NCI-H524 treated with DMSO at 0.1 percent for 48 hours (cell line): ENCODE results near the gene SMYD5.

Experiments used
- DNase-seq: peaks from one replicate; lab custom pipeline; 2025; lab: John Stamatoyannopoulos, UW

SMYD5 gene

DNA sequence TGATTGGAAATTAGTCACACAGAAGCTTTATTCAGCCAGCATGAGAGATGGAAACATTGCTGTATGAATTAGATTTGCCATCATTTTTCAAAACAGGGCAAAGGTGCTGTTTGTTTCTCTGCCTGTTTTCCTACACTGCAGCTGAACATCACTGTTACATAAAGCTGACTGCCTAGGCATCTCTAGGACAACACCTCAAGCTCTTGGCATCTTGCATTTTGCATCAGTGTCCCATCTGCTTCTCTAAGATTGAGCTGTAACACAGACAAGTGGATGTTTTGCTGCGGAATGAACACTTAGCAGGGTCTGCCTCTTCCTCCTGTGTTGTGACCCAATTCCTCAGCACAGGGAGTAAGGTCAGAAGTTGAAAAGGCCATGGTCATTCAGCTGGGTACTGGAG lies 24.9 kb downstream of the SMYD5 start:
- DNase-seq: no peak

DNA sequence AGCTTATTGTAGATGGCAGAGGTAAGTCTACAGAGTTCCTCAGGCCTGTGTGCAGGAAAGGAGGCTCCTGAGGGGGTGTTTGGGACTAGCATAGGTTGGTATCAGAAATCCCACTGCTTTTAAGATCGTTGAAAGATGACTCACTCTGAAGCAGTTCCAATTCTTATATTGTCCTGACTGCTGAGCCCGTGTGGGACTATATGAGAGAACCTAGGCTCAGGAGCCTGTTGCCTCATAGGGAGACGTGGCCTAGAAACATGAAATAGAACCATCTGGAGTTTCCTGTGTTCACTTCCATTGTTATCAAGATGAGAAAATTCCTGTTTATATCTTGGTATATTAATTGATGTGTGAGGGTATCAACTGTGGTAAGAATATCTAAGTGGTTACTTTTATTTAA lies 25.7 kb downstream of the SMYD5 start:
- DNase-seq: no peak

DNA sequence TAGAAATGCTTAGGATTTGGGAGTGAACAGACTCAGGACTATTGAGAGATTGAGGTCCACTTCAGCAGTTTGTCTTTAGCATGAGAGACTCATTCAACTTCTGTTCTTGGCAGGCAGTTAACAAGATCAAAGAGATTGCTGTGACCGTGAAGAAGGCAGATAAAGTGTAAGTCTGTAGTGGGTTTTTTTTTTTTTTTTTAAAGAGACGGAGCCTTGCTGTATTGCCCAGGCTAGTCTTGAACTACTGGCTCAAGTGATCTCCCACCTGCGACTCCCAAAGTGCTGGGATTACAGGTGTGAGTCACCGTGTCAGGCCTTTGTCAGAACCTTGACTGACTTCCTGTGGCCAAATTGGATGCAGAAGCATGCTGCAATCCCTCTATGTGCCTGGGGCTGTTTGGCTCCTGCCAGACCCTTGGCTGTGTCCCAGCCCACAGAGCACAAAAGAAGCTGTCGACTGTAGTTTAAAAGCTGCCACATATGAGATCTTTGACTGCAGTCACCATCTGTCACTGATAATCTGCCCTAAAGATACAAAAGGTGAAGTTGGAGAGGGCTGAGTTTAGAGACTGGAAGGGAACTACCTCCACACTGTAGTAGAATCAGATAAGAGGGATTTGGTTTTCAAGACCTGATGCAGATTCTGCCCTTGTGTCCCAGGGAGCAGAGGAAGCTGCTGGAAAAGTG lies 30.0 kb downstream of the SMYD5 start:
- DNase-seq: peak; percentile 42

GRCh38 chr2:73244580-73244979 lies 30.5 kb downstream of the SMYD5 start:
- DNase-seq: no peak

DNA sequence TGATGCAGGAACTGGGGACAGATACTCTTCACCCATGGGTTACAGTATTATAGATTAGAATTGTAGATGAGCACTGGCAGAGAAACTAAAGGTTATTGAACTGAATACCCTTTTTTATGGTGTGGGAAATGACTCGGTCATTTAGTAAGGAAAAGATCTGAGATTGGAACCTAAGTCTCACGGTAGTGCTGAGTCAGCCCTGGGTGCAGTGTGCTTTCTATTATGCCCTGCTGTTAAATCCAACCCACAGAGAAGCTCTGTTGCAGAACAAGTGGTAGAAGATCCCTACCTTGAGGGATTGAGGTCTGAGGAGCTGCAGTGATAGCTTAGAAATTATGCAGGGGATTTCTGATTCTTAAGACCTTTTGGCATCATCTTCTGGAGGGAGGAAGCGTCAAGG lies 32.8 kb downstream of the SMYD5 start:
- no peak for DNase-seq

DNA sequence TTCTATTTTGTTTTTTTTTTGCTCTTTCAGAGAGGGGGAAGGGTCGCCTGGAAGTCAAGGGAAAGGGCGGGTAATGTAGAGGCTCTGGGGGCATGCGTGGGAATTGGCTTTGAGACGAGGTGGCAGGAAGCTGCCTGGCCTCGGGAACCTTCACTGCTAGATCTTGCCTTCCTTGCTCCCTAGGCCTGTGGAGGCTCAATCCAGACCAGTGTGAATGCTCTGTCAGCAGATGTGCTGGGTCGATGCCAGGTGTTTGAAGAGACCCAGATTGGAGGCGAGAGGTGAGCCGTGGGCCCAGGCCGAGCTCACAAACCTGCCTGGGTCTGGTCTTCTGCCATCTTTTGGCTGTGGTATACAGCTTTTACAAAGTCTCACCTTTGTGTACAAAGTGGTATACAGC lies 35.6 kb downstream of the SMYD5 start:
- no peak for DNase-seq

- peak; percentile 84 for DNase-seq
Observed at GRCh38 chr2:73250872-73251846, 37.1 kb downstream of the SMYD5 start.

DNA sequence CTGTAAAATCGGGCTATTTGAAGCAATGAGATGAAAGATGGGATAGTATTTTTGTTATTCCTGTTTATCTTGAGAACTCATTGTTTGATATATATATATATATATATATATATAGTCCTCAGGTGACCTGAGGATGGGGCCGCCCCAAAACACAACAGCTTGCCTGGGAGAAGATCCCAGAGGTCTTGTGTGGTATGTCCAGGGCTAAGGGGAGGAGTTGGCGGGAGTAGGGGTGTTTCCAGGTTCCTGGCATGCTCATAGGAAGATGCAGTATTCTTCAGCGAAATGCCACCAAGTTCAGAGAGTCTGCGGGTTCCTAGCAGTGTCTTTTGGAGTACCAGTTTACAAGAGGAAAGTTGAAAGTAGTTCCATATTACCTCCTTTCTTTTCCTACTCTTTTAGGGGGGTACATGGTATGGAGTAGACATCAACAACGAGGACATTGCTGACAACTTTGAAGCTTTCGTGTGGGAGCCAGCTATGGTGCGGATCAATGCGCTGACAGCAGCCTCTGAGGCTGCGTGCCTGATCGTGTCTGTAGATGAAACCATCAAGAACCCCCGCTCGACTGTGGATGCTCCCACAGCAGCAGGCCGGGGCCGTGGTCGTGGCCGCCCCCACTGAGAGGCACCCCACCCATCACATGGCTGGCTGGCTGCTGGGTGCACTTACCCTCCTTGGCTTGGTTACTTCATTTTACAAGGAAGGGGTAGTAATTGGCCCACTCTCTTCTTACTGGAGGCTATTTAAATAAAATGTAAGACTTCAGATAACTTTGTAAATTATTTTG lies 38.4 kb downstream of the SMYD5 start:
- DNase-seq: no peak

- no peak for DNase-seq
Observed at GRCh38 chr2:73253400-73253799, 39.4 kb downstream of the SMYD5 start.

DNA sequence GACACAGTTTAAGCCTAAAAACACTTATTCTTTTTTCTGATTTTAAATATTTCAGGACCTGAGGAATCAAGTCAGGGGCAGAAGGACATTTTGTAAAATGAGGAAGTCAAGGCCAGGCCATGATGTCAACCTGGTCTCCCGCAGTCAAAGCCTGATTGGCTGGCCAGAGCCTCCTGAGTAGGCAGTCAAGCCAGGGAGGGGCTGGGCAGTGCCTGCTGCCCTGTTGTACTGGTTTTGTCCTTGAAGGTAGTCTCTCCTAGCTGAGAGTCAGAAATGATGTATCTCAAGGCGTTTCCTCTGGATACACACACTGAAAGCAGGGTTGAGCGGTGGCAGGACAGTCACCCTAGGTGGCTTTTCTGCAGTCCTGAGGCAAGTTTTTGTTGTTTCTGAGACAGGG lies 39.9 kb downstream of the SMYD5 start:
- DNase-seq: no peak

DNA sequence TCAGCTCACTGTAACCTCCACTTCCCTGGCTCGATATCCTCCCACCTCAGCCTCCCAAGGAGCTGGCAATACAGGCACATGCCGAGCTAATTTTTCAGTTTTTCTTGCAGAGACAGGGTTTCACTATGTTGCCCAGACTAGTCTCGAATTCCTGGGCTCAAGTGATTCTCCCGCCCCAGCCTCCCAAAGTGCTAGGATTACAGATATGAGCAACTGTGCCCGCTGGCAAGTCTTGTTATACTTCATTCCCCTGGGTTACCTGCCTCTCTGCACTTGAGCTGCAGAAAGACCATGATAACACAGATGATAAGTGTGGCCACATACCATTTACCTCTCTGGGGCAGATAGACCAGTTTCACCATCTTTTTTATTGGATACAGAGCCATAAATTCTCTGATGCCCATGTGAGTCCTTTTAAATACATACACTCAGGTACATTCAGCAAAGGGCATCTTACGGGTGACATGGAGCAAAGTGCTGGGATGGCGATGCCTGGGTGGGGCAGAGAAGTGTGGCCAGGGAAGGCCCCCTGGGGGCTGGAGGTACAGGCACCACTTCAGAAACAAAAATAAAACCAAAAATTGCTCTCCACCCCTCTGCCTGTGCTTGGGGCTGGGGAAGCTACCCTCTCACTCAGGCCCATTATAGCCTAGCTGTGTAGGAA lies 40.4 kb downstream of the SMYD5 start:
- DNase-seq: no peak

DNA sequence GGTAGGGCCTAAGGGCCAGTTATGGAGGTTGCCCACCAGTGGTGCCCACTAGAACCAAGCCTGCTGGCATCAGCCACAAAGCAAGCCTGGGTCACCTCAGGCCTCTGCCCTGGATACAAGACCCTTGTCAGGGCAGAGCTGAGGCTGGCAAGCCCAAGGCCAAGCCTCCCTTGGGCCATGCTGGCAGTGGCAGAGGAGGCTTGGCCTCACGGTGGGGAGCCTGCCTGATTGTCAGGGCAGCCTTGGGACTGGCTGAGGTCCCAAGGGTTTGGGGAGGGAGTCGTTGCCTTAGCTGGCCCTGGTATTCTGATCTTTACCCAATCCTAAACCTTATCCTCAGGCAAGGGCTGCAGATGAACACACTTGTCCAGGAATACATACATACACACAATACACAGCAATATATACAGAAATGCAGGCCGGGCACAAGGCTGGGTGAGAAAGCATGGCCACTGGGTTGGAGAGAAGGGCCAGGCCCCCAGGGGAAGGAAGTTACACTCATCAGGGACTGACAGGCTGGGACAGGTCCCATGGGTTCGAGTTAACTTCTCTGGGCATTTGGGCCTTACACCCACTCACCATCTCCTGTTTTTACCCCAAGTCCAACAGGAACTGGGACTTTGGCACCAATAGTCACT lies 41.1 kb downstream of the SMYD5 start:
- DNase-seq: no peak

- DNase-seq: no peak
Observed at GRCh38 chr2:73255907-73256617, 42.0 kb downstream of the SMYD5 start.

DNA sequence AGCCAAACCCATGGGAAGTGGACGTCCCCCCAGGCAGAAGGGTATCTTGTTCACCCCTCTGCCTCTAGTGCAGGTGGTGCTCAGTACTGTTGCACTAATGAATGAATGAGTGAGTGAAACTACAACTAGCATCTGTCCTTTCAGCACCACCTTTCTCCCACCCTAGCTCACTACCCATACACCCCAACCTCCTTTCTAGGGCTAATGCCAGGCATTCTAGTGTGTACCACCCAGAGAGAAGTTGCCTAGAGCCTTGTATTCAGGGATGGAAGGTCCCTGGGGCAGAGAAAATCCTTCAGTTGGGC lies 42.5 kb downstream of the SMYD5 start:
- no peak for DNase-seq

DNA sequence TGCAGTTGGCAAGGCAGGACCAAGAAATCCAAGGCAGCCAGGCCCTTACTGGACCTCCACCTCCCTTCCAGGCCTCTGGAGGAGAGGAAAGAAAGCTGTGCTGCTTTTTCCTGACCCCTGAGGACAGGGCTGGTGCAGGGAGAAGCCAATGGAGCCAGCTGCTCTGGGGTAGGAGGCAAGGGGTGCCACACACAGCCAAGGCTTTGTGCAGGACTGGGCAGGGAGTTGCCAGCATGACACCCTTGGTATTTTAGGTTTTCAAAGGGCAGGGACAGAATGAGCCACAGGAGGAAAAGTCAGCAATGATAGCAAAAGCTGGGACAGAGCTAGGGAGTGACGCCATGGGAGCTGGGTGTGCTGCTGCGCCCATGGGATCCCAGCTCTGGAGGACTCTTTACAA lies 43.0 kb downstream of the SMYD5 start:
- DNase-seq: no peak

GRCh38 chr2:73257425-73258125 lies 43.5 kb downstream of the SMYD5 start:
- DNase-seq: no peak

GRCh38 chr2:73258186-73258912 lies 44.3 kb downstream of the SMYD5 start:
- no peak for DNase-seq

GRCh38 chr2:73258913-73259215 lies 44.8 kb downstream of the SMYD5 start:
- DNase-seq: no peak

DNA sequence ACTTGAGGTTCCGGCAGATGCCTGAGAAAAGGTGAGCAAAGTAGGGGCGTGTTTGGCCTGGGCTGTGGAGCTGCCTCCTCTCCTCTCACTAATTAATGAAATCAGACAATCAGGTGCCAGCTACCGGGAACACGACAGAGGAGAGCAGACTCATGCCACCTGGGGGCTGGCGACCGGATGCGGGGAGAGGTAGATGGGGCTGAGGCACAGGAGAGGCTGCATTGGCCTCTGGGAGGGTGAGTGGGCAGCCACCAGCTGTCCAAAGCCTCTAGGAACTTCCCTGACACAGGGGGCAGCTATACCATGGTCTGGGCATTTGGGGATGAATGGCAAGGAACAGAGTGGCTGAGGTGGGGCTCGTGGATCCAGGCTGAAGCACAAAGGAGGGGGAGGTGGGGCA lies 45.2 kb downstream of the SMYD5 start:
- no peak for DNase-seq
